Urinary bladder (tissue), 4 donors: ENCODE measurements around the gene ZNF311. TPM values are rescaled to one million over a fixed set of nuclear protein-coding genes. Genes with fewer than 3 reads are reported as not detected.
"Not testable (repeated sequence)": the region's sequence is repeated elsewhere in the genome, so short reads cannot be mapped to it uniquely, and the experiment has no call there.

Source experiments
- DNase-seq: peaks from one replicate; pipeline ENCODE4 v3.0.0-alpha.2; 2015; ENCODE audit errors: extremely low spot score
- H3K27ac ChIP-seq: one replicate; pipeline ENCODE4 v1.5.1; 2013; ENCODE audit warnings: low read depth, mild to moderate bottlenecking, moderate library complexity
- H3K36me3 ChIP-seq: one replicate; pipeline ENCODE4 v1.6.1; 2013; ENCODE audit warnings: mild to moderate bottlenecking, moderate library complexity; ENCODE audit not compliant: insufficient read depth
- H3K4me1 ChIP-seq: one replicate; pipeline ENCODE4 v1.6.1; 2013; ENCODE audit warnings: mild to moderate bottlenecking, moderate library complexity; ENCODE audit not compliant: insufficient read depth
- H3K4me3 ChIP-seq: one replicate; pipeline ENCODE4 v1.5.1; 2013; ENCODE audit warnings: low read depth, low read length
- WGBS: extraction: QIAGEN DNeasy Blood & Tissue Kit; methylation state at CpG from one replicate; pipeline ENCODE4 v1.1.7; 2013; 5-methylcytosine and 5-hydroxymethylcytosine counted together
- polyA plus RNA-seq: library from polyadenylated mRNA; stranded (reverse); fragments of 200-250 nt; gene quantifications from one replicate; pipeline ENCODE4 v1.2.3, GENCODE V29; 2013
- small RNA-seq: library from RNA; depleted of rRNA; stranded (forward); fragments of <200 nt; gene quantifications from one replicate; pipeline ENCODE3, GENCODE V24; 2014
- total RNA-seq: library from RNA; depleted of rRNA; stranded (reverse); fragments of >200 nt; gene quantifications from one replicate; pipeline ENCODE4 v1.2.3, GENCODE V29; 2014
- donor health status: healthy with polysubstance abuse.
- donor health status: healthy.

Gene ZNF311
- total and polyA plus RNA-seq, 2 donors: 1.3 to 3.2 TPM

GRCh38 chr6:28953585-28954258 lies 51.4 kb downstream of the ZNF311 start:
- Histone ChIP-seq H3K27ac (no peak overlapping the region), H3K4me3 (no peak overlapping the region), H3K36me3 (no peaks in the 10 kb centered on the region), H3K4me1 (no peaks in the 10 kb centered on the region)
- no peak for DNase-seq
- WGBS: 3% methylated on average over 22 of the region's 22 CpGs

GRCh38 chr6:28953039-28953584 lies 52.0 kb downstream of the ZNF311 start:
- Histone ChIP-seq H3K36me3 (no peaks in the 10 kb centered on the region), H3K27ac (no peak overlapping the region), H3K4me3 (no peak overlapping the region), H3K4me1 (no peaks in the 10 kb centered on the region)
- 13% methylated on average over 13 of the region's 13 CpGs for WGBS
- DNase-seq: no peak

- H3K4me3 ChIP-seq, DNase-seq, H3K4me1 ChIP-seq, H3K36me3 ChIP-seq, H3K27ac ChIP-seq: not testable (repeated sequence)
- WGBS: 95% methylated on average over 41 of the region's 41 CpGs
Observed at GRCh38 chr6:28949656-28950195, 55.4 kb downstream of the ZNF311 start.

- Histone ChIP-seq H3K36me3 (no peaks in the 10 kb centered on the region), H3K4me3 (no peak overlapping the region), H3K4me1 (no peaks in the 10 kb centered on the region), H3K27ac (no peak overlapping the region)
- WGBS: 60% methylated on average over 23 of the region's 23 CpGs
- DNase-seq: no peak
Observed at GRCh38 chr6:28948782-28949486, 56.2 kb downstream of the ZNF311 start.

- no peaks in the 10 kb centered on the region for H3K36me3 ChIP-seq
- H3K4me1 ChIP-seq: no peaks in the 10 kb centered on the region
- no peak overlapping the region for H3K4me3 ChIP-seq
- no peak for DNase-seq
- 94% methylated on average over 1 of the region's 1 CpG for WGBS
- no peak overlapping the region for H3K27ac ChIP-seq
Observed at GRCh38 chr6:28947831-28948270, 57.3 kb downstream of the ZNF311 start.

GRCh38 chr6:28947067-28947765 lies 57.9 kb downstream of the ZNF311 start:
- no peak for DNase-seq
- H3K36me3 ChIP-seq: no peaks in the 10 kb centered on the region
- H3K4me3 ChIP-seq: no peak overlapping the region
- no peaks in the 10 kb centered on the region for H3K4me1 ChIP-seq
- WGBS: 82% methylated on average over 6 of the region's 6 CpGs
- no peak overlapping the region for H3K27ac ChIP-seq

GRCh38 chr6:28945349-28945748 lies 59.8 kb downstream of the ZNF311 start:
- no peak overlapping the region for H3K4me3 ChIP-seq
- no peak for DNase-seq
- no peak overlapping the region for H3K27ac ChIP-seq
- H3K36me3 ChIP-seq: no peaks in the 10 kb centered on the region
- WGBS: 92% methylated on average over 3 of the region's 3 CpGs
- peaks cover 1% of the 10 kb centered on the region for H3K4me1 ChIP-seq

Small RNA genes lying within 50 kb of the gene (small RNA-seq; reads per million reads assigned to genes)
- gene RN7SL471P: not detected

Other genes with a start within 250 kb of the ZNF311 start
- gene TRIM27, start 81.3 kb downstream of the ZNF311 start, total RNA-seq: 73.3 TPM
- 35.0 TPM for gene TRIM27, start 81.3 kb downstream of the ZNF311 start, polyA plus RNA-seq
- not detected for gene OR2W1, start 39.9 kb upstream of the ZNF311 start, total RNA-seq
- gene OR2W1, start 39.9 kb upstream of the ZNF311 start, polyA plus RNA-seq: not detected
- gene OR2B3, start 82.0 kb upstream of the ZNF311 start, total RNA-seq: not detected
- not detected for gene OR2B3, start 82.0 kb upstream of the ZNF311 start, polyA plus RNA-seq
- gene OR2J1, start 94.2 kb upstream of the ZNF311 start, total RNA-seq: not detected
- not detected for gene OR2J1, start 94.2 kb upstream of the ZNF311 start, polyA plus RNA-seq
- gene OR2J3, start 102.7 kb upstream of the ZNF311 start, total RNA-seq: not detected
- gene OR2J3, start 102.7 kb upstream of the ZNF311 start, polyA plus RNA-seq: not detected
- not detected for gene OR2J2, start 165.6 kb upstream of the ZNF311 start, total RNA-seq
- not detected for gene OR2J2, start 165.6 kb upstream of the ZNF311 start, polyA plus RNA-seq